ENCODE data around the gene SEPTIN5.

GRCh38 chr22:19727310-19728150 lies 13.2 kb downstream of the SEPTIN5 start:
- TF ChIP-seq CTCF (IDR thresholded peaks at IDR 0.05; ENCODE audit: insufficient read depth, low read length, poor library complexity, severe bottlenecking) (no peak), EZH2phosphoT487 (conservative IDR thresholded peaks at IDR 0.05; ENCODE audit: low read length) (no peak)

Measured in SU-DHL-6 (cell line).